T-helper 17 cell (primary cell): ENCODE measurements around the gene TDRD15. TPM values are rescaled to one million over a fixed set of nuclear protein-coding genes. Genes with fewer than 3 reads are reported as not detected.
"Not testable (repeated sequence)": the region's sequence is repeated elsewhere in the genome, so short reads cannot be mapped to it uniquely, and the experiment has no call there.

Experiments used
- ATAC-seq: fragments of 150-1000 bp; cut with Tn5 transposase; 2 replicates; pipeline ENCODE4 v1.10.0; 2021; ENCODE audit warnings: mild to moderate bottlenecking, moderate library complexity
- DNase-seq, 3 donors: peaks; one replicate each; pipeline versions ENCODE4 v3.0.0 to v3.0.0-alpha.2; 2020 to 2021
- H3K9me3 ChIP-seq: one replicate; pipeline ENCODE4 v1.7.0; 2013; ENCODE audit warnings: low read length, mild to moderate bottlenecking; ENCODE audit not compliant: control insufficient read depth, poor library complexity, severe bottlenecking
- H3K27ac Mint-ChIP-seq: one replicate; pipeline ENCODE4 v1.8.0; 2022; ENCODE audit warnings: mild to moderate bottlenecking, moderate library complexity, mixed read lengths
- H3K27me3 Mint-ChIP-seq: one replicate; pipeline ENCODE4 v1.8.0; 2022; ENCODE audit warnings: mixed read lengths
- H3K36me3 Mint-ChIP-seq: one replicate; pipeline ENCODE4 v1.8.0; 2022; ENCODE audit warnings: low read depth, mixed read lengths
- H3K4me1 Mint-ChIP-seq: one replicate; pipeline ENCODE4 v1.8.0; 2022; ENCODE audit warnings: mild to moderate bottlenecking, mixed read lengths
- H3K4me3 Mint-ChIP-seq: one replicate; pipeline ENCODE4 v1.8.0; 2022; ENCODE audit warnings: mild to moderate bottlenecking, moderate library complexity, mixed read lengths
- total RNA-seq, 4 donors: library from RNA in 2 of 4; stranded (reverse) in 2 of 4; gene quantifications; one replicate each; pipeline ENCODE4 v1.2.3 and lab custom pipeline; 2022 to 2026

The TDRD15 gene
- total RNA-seq: under 1 TPM in 1 of 2 donors, not detected in 1; 0.13 TPM
- 0 to 0.45 reads per million in 2 donors for total RNA-seq (lab: John Stamatoyannopoulos, UW)

DNA sequence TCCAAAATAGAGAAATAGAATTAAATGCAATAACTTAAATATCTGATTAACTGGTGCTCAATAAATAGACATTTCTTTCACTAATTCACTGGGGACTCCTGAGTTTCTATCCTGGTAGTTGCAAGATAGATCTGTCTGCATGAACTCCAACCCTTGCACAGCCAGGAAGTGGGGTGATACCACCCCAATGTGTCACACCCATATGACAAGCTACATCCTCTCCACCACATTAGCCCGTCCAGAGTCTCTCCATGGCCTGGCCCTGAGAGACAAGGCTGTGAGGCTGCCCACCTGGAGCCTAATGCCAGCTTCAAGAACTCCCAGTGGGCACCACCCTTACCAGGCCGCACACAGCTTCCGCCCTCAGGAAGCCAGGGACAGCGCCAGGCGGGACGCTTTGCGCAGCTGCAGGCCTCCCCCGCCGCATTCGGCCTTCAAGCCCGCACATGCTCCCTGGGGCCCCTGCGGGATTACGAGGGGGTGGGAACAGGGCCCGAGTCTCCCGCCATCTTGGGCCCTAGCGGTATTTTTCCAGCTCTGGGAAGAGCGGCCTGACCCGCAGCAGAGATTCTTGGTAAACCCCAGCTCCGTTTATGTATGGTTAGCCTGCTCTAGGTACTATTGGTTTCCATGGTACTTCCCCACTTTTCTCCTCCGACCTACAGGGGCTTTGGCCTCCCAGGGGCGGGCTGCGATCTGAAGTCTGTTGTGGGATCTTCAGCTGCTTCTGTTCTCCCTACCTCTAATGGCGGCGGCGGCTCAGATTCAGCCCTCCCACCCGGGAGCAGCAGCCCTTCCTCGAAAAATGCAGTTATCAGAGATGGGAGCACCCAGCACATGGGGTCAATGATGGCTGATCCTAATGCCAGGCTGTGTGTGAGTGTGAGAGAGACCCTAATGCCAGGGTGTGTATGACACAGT, at the start of gene TDRD15:
Gene TDRD15, plus strand, starts transcription at position 496 of the 921 bp plus-strand sequence. CDS start 13,500 bp downstream, outside the sequence.
- Mint-ChIP-seq H3K27ac (no peak within 1 kb of the TSS), H3K27me3 (no peaks in the 10 kb centered on the region), H3K36me3 (no peaks in the 10 kb centered on the region), H3K4me3 (no peak within 1 kb of the TSS), H3K4me1 (no peaks in the 10 kb centered on the region)
- DNase-seq (no peak), ATAC-seq (no peak)
- no peaks in the 10 kb centered on the region for H3K9me3 ChIP-seq

DNA sequence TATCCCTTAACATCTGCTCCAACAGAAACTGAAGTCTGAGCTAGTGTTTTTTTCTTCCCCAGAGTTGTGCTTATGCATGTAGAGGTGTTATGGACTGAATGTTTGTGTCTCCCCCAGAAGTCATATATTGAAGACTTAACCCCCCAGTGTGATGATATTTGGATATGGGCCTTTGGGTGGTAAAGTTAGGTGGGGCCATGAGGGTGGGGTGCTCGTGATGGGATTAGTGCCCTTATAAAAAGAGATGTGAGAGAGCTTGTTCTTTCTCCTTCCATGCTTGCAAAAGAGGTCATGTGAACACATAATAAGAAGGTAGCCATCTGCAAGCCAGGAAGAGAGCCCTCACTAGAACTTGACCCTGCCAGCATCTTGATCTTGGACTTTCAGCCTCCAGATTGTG, 45.5 kb upstream of the TDRD15 start:
- no peaks in the 10 kb centered on the region for H3K36me3 Mint-ChIP-seq
- no peak for DNase-seq
- H3K4me1 Mint-ChIP-seq: no peaks in the 10 kb centered on the region
- H3K27me3 Mint-ChIP-seq: no peaks in the 10 kb centered on the region
- no peak overlapping the region for H3K27ac Mint-ChIP-seq
- peaks cover 2% of the 10 kb centered on the region for H3K9me3 ChIP-seq
- H3K4me3 Mint-ChIP-seq: no peak overlapping the region
- no peak for ATAC-seq

DNA sequence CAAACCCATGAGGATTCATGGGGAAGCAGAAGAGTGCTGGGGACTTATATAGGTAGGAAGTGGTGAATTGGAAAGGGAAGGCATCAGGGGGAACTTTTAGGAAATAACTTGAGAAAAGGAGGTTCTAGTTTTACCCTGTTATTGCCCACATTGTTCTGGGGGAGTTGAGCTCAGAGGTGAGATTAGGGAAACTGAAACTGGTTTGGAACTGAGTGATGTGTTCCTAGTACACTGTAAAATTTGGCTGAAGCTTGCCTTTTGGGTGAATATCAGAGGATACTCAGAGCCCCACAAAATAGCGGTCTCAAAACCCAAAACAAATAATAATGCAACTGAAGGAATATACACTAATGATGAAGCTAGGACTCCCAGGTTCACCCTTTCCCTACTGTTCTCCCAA, 40.3 kb upstream of the TDRD15 start:
- no peak overlapping the region for H3K4me3 Mint-ChIP-seq
- no peak for DNase-seq
- no peak overlapping the region for H3K27ac Mint-ChIP-seq
- no peaks in the 10 kb centered on the region for H3K9me3 ChIP-seq
- H3K27me3 Mint-ChIP-seq: no peaks in the 10 kb centered on the region
- H3K4me1 Mint-ChIP-seq: no peaks in the 10 kb centered on the region
- no peak for ATAC-seq
- H3K36me3 Mint-ChIP-seq: no peaks in the 10 kb centered on the region

DNA sequence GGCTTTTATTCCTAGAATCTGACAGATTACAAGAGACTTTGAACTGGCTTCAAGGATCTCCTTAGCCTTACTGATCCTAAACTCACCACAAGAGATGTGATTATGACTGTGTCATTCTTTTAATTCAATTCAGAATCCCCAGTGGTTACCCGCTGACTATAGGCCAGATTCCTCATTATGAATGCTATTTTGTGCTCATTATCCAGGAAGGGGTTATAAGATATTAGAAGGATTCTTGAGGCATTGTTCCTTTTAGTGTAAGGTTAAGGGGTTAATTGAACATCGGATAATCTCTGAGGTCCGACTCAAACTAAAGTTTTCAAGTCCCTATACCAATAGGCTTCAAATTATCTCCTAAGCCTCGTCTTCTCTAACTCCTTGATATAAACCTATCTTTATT, 39.4 kb upstream of the TDRD15 start:
- no peak for ATAC-seq
- H3K9me3 ChIP-seq: no peaks in the 10 kb centered on the region
- Mint-ChIP-seq H3K27ac (no peak overlapping the region), H3K36me3 (no peaks in the 10 kb centered on the region), H3K27me3 (peaks cover 4% of the 10 kb centered on the region), H3K4me3 (no peak overlapping the region), H3K4me1 (no peaks in the 10 kb centered on the region)
- DNase-seq: no peak

DNA sequence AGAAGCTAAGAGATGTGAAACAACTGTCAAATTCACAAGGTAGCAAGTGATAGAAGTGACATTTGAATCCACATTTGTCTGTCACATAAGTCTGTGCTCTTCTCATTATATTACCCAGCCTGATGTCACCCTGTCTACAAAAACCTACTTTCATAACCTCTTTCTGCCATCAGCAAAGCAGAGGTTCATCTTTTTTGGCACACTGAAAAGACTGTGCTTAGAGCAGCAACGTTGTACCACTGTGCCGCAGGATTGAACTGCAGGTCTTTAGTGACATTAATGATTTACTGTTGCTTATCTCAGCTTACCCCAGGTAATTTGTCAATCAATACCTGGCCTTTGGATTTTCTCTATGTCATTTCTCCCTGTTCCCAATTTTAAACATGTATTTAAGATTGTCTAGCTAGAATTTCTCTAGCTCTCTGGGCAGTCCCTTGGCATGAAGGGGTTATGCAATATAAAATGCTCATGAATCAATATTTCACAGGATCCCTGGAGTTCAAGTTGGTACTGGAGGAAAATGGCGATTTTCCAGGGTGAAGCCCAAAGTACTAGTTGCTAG, 31.4 kb upstream of the TDRD15 start:
- no peak for DNase-seq
- Mint-ChIP-seq H3K4me1 (no peaks in the 10 kb centered on the region), H3K27ac (no peak overlapping the region)

DNA sequence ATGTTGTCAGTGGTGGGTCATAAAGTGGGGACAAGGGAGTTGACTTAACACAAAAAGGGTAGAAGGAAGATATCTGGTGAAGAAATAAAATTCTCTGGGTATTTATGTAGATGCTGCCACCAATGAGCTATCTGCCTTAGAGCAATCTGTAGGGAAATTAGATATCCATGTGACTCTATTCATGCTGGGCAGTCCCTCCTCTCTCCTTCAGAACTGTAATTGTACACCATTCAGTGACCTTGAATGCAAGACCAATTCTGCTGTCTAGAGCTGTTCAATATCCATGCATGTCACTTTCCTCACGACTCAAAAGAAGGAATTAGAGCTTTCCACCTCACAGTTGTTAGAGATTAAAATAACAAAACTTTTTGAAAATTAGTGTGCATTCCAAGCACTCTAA, 28.6 kb upstream of the TDRD15 start:
- Mint-ChIP-seq H3K4me1 (no peaks in the 10 kb centered on the region), H3K27ac (no peak overlapping the region), H3K4me3 (no peak overlapping the region), H3K27me3 (peaks cover 41% of the 10 kb centered on the region), H3K36me3 (no peaks in the 10 kb centered on the region)
- DNase-seq (no peak), ATAC-seq (no peak)
- H3K9me3 ChIP-seq: no peaks in the 10 kb centered on the region

More for the DNA sequence above, 31.4 kb upstream of the TDRD15 start:
- no peak for ATAC-seq
- Mint-ChIP-seq H3K36me3 (no peaks in the 10 kb centered on the region), H3K4me3 (no peak overlapping the region), H3K27me3 (peaks cover 30% of the 10 kb centered on the region)
- H3K9me3 ChIP-seq: no peaks in the 10 kb centered on the region

DNA sequence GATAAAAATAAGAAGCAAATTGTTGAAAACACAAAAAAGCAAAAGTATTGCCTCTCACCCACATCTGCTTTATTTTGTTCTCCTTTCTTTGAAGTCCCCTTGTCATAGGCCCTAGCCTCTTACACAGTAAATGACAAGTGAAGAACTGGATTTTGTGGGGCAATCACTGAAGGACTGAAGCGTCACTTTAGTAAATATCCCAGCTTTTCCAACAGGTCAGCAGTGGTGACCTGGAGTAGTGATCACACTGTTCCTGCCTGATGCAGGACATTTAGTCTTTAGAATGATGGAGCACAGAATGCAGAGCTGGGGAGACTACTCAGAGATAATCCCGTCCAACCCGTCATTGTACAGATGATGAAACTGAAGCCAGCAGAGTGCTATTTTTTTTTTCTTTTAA, 28.1 kb upstream of the TDRD15 start:
- Mint-ChIP-seq H3K27ac (no peak overlapping the region), H3K27me3 (peaks cover 45% of the 10 kb centered on the region), H3K4me3 (no peak overlapping the region), H3K4me1 (no peaks in the 10 kb centered on the region), H3K36me3 (no peaks in the 10 kb centered on the region)
- DNase-seq (no peak), ATAC-seq (no peak)
- no peaks in the 10 kb centered on the region for H3K9me3 ChIP-seq

DNA sequence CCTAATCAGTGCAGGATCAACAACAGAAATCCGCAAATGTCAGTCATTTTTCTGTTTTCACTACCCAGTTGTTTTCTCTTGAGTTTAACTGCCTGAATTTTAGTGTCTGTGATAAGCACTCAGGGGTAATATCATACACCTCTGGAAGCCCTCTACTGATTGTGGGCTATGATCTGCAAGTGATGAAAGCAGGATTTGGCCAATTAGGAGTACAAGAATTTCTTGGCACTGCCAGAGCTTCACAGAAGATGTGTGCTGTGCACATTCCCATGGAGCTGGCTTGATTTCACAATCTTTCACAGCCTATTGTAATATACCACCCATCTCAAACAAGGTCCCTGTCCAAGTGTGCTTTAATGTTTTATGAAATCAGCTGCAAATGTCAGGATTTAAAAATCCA, 27.3 kb upstream of the TDRD15 start:
- DNase-seq (no peak), ATAC-seq (no peak)
- Mint-ChIP-seq H3K4me1 (no peaks in the 10 kb centered on the region), H3K27ac (no peak overlapping the region), H3K4me3 (no peak overlapping the region), H3K36me3 (no peaks in the 10 kb centered on the region), H3K27me3 (peaks cover 45% of the 10 kb centered on the region)
- H3K9me3 ChIP-seq: no peaks in the 10 kb centered on the region

DNA sequence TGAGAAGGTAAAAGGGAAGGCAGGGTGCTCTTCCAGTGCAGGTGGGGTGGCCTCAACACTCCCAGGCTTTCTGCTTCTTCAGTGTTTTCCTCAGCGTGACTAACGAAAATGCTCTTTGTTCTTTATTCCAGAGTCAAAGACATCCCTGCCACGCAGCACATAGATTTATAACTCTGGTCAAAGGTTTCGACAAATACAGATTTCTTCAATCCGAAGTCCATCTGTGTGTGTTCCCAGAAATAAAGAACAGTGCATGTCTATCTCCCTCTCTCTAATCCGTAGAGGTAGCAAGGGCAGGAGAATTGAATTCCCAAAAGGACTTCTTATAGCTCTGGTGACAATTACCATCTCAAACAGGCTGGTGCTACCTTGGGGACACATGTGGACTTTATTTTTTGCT, 26.4 kb upstream of the TDRD15 start:
- DNase-seq (no peak), ATAC-seq (no peak)
- no peaks in the 10 kb centered on the region for H3K9me3 ChIP-seq
- H3K4me3 Mint-ChIP-seq: no peak overlapping the region
- H3K36me3 Mint-ChIP-seq: no peaks in the 10 kb centered on the region
- no peaks in the 10 kb centered on the region for H3K4me1 Mint-ChIP-seq
- H3K27ac Mint-ChIP-seq: no peak overlapping the region
- H3K27me3 Mint-ChIP-seq: peaks cover 43% of the 10 kb centered on the region

DNA sequence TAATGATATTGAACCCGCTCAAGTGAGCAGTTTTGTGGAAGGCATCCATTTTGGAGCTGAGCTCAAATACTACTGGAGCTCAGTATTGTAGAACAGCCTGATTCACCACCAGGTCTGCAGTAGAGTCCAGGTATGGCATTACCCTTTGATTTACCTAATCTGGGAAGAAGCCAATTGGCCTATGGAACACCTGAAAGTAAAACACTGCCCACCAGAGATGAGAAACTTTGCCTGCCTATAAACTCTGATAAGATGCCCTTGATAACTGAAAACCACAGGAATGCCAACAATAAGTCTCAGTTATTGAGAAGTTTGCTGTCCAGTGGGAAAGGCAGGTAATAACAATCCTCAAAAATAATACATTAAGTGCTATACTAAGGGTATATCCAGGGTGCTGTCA, 25.5 kb upstream of the TDRD15 start:
- no peak for DNase-seq
- no peaks in the 10 kb centered on the region for H3K36me3 Mint-ChIP-seq
- no peaks in the 10 kb centered on the region for H3K4me1 Mint-ChIP-seq

DNA sequence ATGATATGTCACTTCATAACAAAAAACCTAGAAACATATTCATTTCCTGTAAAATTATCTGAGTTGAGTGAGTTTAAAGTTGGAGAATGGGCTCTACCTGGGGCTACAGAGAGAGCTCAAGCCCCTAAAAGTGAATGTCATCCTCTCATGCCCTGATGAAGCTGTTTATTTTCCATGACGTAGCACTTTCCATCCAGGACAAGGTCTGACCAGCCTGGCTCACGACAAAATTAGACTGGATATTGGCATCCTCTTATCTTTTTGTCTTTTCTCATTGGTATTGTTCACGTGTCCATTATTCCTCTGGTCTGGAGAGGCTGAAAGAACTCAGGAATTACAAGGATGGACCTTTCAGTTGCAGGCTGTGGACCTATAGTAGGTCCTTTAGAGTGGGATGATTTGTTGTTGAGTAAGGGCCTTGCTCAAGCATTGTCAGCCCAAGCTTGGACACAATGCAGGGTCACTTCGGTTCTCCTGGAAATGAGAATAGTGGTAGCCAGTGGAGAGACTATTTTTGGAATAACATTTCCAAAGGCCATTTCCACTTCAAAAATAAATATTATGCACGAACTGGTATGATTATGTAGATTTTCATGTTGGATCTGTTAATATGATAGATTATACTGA, 24.4 kb upstream of the TDRD15 start:
- Mint-ChIP-seq H3K4me3 (no peak overlapping the region), H3K27ac (no peak overlapping the region)
- no peak for DNase-seq

More for the DNA sequence above, 25.5 kb upstream of the TDRD15 start:
- Mint-ChIP-seq H3K4me3 (no peak overlapping the region), H3K27me3 (peaks cover 33% of the 10 kb centered on the region), H3K27ac (no peak overlapping the region)
- no peaks in the 10 kb centered on the region for H3K9me3 ChIP-seq
- ATAC-seq: no peak

DNA sequence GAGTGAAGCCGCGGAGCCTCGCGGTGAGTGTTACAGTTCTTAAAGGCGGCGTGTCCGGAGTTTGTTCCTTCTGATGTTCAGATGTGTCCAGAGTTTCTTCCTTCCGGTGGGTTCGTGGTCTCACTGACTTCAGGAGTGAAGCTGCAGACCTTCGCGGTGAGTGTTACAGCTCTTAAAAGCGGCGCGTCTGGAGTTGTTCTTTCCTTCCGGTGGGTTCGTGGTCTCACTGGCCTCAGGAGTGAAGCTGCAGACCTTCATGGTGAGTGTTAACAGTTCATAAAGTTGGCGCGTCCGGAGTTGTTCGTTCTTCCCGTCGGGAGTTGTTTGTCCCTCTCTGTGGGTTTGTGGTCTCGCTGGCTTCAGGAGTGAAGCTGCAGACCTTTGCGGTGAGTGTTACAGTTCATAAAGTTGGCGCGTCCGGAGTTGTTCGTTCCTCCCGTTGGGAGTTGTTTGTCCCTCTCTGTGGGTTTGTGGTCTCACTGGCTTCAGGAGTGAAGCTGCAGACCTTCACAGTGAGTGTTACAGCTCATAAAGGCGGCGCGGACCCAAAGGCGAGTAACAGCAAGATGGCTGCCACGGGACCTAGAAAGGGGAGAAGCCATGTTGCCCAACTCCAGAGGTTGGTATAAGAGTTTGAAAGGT, 22.1 kb upstream of the TDRD15 start:
- not testable (repeated sequence) for H3K4me1 Mint-ChIP-seq, H3K27ac Mint-ChIP-seq, DNase-seq, ATAC-seq, H3K9me3 ChIP-seq, H3K36me3 Mint-ChIP-seq
- peaks cover 27% of the 10 kb centered on the region for H3K27me3 Mint-ChIP-seq
- H3K4me3 Mint-ChIP-seq: peak overlapping the region; percentile 31

More for the DNA sequence above, 24.4 kb upstream of the TDRD15 start:
- H3K27me3 Mint-ChIP-seq: peaks cover 27% of the 10 kb centered on the region
- H3K9me3 ChIP-seq: no peaks in the 10 kb centered on the region
- H3K4me1 Mint-ChIP-seq: no peaks in the 10 kb centered on the region
- no peak for ATAC-seq
- H3K36me3 Mint-ChIP-seq: no peaks in the 10 kb centered on the region

DNA sequence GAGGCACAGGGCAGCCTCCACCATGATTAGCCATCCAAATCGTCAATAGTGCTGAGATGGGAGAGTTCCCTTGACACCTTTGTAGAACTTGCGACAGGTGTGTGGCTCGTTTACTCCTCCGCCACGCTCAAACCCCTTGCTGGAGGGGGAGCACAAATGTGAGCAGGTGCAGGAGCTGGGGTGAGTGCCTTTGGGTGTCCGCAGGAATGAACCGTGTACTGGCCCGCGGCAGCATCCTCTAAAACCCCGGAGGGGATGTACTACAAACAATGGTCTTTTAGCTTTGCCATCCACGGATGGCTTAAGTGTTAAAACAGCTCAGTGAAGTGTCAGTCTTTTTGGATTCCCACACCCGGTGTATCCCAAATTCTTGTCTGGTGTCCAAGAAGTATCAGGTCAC, 21.4 kb upstream of the TDRD15 start:
- H3K27me3 Mint-ChIP-seq: peaks cover 24% of the 10 kb centered on the region
- no peak overlapping the region for H3K4me3 Mint-ChIP-seq
- H3K36me3 Mint-ChIP-seq: no peaks in the 10 kb centered on the region
- no peaks in the 10 kb centered on the region for H3K4me1 Mint-ChIP-seq
- DNase-seq (no peak), ATAC-seq (no peak)
- H3K27ac Mint-ChIP-seq: no peak overlapping the region
- no peaks in the 10 kb centered on the region for H3K9me3 ChIP-seq
